Mesodermal cell (in vitro differentiated cells): ENCODE data around the gene GRSF1.
A peak's percentile ranks its signal among the peaks of the same experiment; 100 is the strongest.
"Not testable (repeated sequence)": the region's sequence is repeated elsewhere in the genome, so short reads cannot be mapped to it uniquely, and the experiment has no call there.

Source experiments
- H3K27ac ChIP-seq: 2 replicates; pipeline ENCODE4 v1.7.0; 2013; ENCODE audit warnings: mild to moderate bottlenecking, low read depth, low read length, moderate library complexity; ENCODE audit not compliant: severe bottlenecking
- H3K36me3 ChIP-seq: 2 replicates; pipeline ENCODE4 v1.7.1; 2013; ENCODE audit warnings: mild to moderate bottlenecking, low read length, moderate library complexity; ENCODE audit not compliant: control insufficient read depth, insufficient read depth
- H3K4me1 ChIP-seq: one replicate; pipeline ENCODE4 v1.7.1; 2013; ENCODE audit warnings: mild to moderate bottlenecking, low read length; ENCODE audit not compliant: insufficient read depth, control insufficient read depth, poor library complexity, severe bottlenecking
- H3K4me3 ChIP-seq: 2 replicates; pipeline ENCODE4 v1.7.0; 2013; ENCODE audit warnings: low read length, control low read depth, mild to moderate bottlenecking; ENCODE audit not compliant: insufficient read depth, poor library complexity, severe bottlenecking; ENCODE audit errors: extremely low read depth
- H3K9me3 ChIP-seq: 2 replicates; pipeline ENCODE4 v1.7.1; 2013; ENCODE audit warnings: mild to moderate bottlenecking, low read length, moderate library complexity; ENCODE audit not compliant: control insufficient read depth
- WGBS, 2 experiments: methylation state at CpG; one replicate each; pipeline ENCODE4 v1.1.5; 2013; ENCODE audit warnings: missing lambda C conversion rate in 2 of 2; ENCODE audit not compliant: insufficient coverage in 2 of 2; 5-methylcytosine and 5-hydroxymethylcytosine counted together

Gene GRSF1

GRCh38 chr4:70801265-70801809 lies 38.4 kb downstream of the GRSF1 start:
- H3K4me1 ChIP-seq: no peaks in the 10 kb centered on the region
- 91 to 100% methylated on average over 1 of the region's 1 CpG for WGBS, 2 experiments
- H3K4me3 ChIP-seq: no peak overlapping the region
- peaks cover 18% of the 10 kb centered on the region for H3K36me3 ChIP-seq
- H3K27ac ChIP-seq: no peak overlapping the region
- H3K9me3 ChIP-seq: no peaks in the 10 kb centered on the region

- Histone ChIP-seq H3K4me3 (no peak overlapping the region), H3K36me3 (peaks cover 47% of the 10 kb centered on the region), H3K9me3 (no peaks in the 10 kb centered on the region), H3K27ac (no peak overlapping the region), H3K4me1 (no peaks in the 10 kb centered on the region)
- 97 to 99% methylated on average over 6 of the region's 6 CpGs for WGBS, 2 experiments
Observed at GRCh38 chr4:70793626-70794025, 46.1 kb downstream of the GRSF1 start.

GRCh38 chr4:70788733-70789132 lies 51.0 kb downstream of the GRSF1 start:
- H3K9me3 ChIP-seq: no peaks in the 10 kb centered on the region
- WGBS, 2 experiments: 100% methylated on average over 1 of the region's 1 CpG; no CpG with 5 or more reads in 1 of the 2 experiments

GRCh38 chr4:70787496-70787895 lies 52.2 kb downstream of the GRSF1 start:
- Histone ChIP-seq H3K27ac (no peak overlapping the region), H3K4me3 (no peak overlapping the region), H3K4me1 (no peaks in the 10 kb centered on the region), H3K36me3 (peaks cover 50% of the 10 kb centered on the region), H3K9me3 (no peaks in the 10 kb centered on the region)
- WGBS, 2 experiments: 83 to 100% methylated on average over 1 to 2 of the region's 5 CpGs

More at GRCh38 chr4:70788733-70789132, 51.0 kb downstream of the GRSF1 start:
- Histone ChIP-seq H3K36me3 (peaks cover 51% of the 10 kb centered on the region), H3K27ac (no peak overlapping the region), H3K4me1 (no peaks in the 10 kb centered on the region), H3K4me3 (no peak overlapping the region)

- Histone ChIP-seq H3K36me3 (peaks cover 66% of the 10 kb centered on the region), H3K4me1 (no peaks in the 10 kb centered on the region), H3K9me3 (no peaks in the 10 kb centered on the region), H3K27ac (no peak overlapping the region), H3K4me3 (no peak overlapping the region)
- 100% methylated on average over 1 of the region's 4 CpGs; no CpG with 5 or more reads in 1 of the 2 experiments for WGBS, 2 experiments
Observed at GRCh38 chr4:70783096-70783495, 56.6 kb downstream of the GRSF1 start.

- H3K27ac ChIP-seq: peak overlapping the region; percentile 36
Observed at GRCh38 chr4:70778888-70779422, 60.7 kb downstream of the GRSF1 start.

DNA sequence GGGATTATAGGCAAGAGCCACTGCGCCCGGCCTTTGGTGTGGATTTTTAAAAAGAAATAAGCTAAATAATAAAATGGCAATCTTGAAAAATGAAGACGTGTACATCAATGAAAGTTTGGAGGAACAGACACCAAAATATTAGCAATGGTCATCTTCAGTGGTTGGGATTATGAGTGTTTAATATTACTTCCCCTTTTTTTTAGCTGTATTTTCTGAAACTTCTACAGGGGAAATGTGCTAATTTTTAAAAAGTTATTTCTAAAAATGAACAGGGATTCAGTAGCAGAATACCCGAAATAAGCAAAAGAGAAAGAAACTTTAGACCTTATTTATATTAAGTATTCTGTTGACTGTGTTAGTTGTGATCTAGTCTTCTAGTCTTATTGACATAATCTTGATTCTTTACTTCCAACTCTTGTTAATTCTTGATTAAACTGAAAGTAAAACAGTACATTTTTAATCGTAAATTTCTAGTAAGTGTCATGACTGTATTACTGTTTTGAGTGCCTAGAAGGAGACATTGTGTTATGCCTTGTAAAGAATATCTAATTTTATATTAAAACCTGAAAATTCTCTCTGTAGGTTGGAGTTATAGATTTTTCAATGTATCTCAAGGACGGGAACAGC lies 66.6 kb downstream of the GRSF1 start:
- Histone ChIP-seq H3K27ac (no peak overlapping the region), H3K36me3 (peaks cover 44% of the 10 kb centered on the region), H3K4me3 (no peak overlapping the region), H3K4me1 (no peaks in the 10 kb centered on the region), H3K9me3 (no peaks in the 10 kb centered on the region)
- 93% methylated on average over 3 of the region's 6 CpGs; no CpG with 5 or more reads in 1 of the 2 experiments for WGBS, 2 experiments

More at GRCh38 chr4:70778888-70779422, 60.7 kb downstream of the GRSF1 start:
- H3K36me3 ChIP-seq: peaks cover 43% of the 10 kb centered on the region
- H3K9me3 ChIP-seq: no peaks in the 10 kb centered on the region
- no peaks in the 10 kb centered on the region for H3K4me1 ChIP-seq
- 100% methylated on average over 1 of the region's 5 CpGs; no CpG with 5 or more reads in 1 of the 2 experiments for WGBS, 2 experiments
- H3K4me3 ChIP-seq: no peak overlapping the region

- not testable (repeated sequence) for H3K4me3 ChIP-seq, H3K4me1 ChIP-seq, H3K27ac ChIP-seq, H3K9me3 ChIP-seq
- 80% methylated on average over 1 of the region's 1 CpG; no CpG with 5 or more reads in 1 of the 2 experiments for WGBS, 2 experiments
- peaks cover 58% of the 10 kb centered on the region for H3K36me3 ChIP-seq
Observed at GRCh38 chr4:70769396-70769795, 70.3 kb downstream of the GRSF1 start.

- WGBS, 2 experiments: 100% methylated on average over 1 to 3 of the region's 3 CpGs
- H3K27ac ChIP-seq: no peak overlapping the region
- no peak overlapping the region for H3K4me3 ChIP-seq
- no peaks in the 10 kb centered on the region for H3K4me1 ChIP-seq
- no peaks in the 10 kb centered on the region for H3K9me3 ChIP-seq
- peaks cover 65% of the 10 kb centered on the region for H3K36me3 ChIP-seq
Observed at GRCh38 chr4:70768301-70768948, 71.3 kb downstream of the GRSF1 start.
